Endodermal cell (in vitro differentiated cells): ENCODE results near the gene ZMAT5. TPM values are rescaled to one million over a fixed set of nuclear protein-coding genes. Genes with fewer than 3 reads are reported as not detected.

Source experiments
- DNase-seq: peaks from one replicate; pipeline ENCODE4 v3.0.0-alpha.2; 2017
- H3K27ac ChIP-seq: 2 replicates; pipeline ENCODE4 v1.5.1; 2013; ENCODE audit warnings: mild to moderate bottlenecking, low read depth, low read length, moderate library complexity
- H3K27me3 ChIP-seq: 2 replicates; pipeline ENCODE4 v1.6.1; 2013; ENCODE audit warnings: mild to moderate bottlenecking, low read length, moderate library complexity; ENCODE audit not compliant: insufficient read depth, control insufficient read depth, poor library complexity, severe bottlenecking
- H3K36me3 ChIP-seq: 2 replicates; pipeline ENCODE4 v1.7.0; 2013; ENCODE audit warnings: mild to moderate bottlenecking, low read length, moderate library complexity; ENCODE audit not compliant: control insufficient read depth, insufficient read depth
- H3K4me1 ChIP-seq: one replicate; pipeline ENCODE4 v1.7.0; 2013; ENCODE audit warnings: low read length; ENCODE audit not compliant: control insufficient read depth, insufficient read depth
- H3K4me3 ChIP-seq: 2 replicates; pipeline ENCODE4 v1.5.1; 2013; ENCODE audit warnings: mild to moderate bottlenecking, low read length, moderate library complexity
- H3K9ac ChIP-seq: 2 replicates; pipeline ENCODE4 v1.6.1; 2013; ENCODE audit warnings: mild to moderate bottlenecking, low read length, moderate library complexity; ENCODE audit not compliant: poor library complexity, severe bottlenecking; ENCODE audit errors: extremely low read depth
- H3K9me3 ChIP-seq: 2 replicates; pipeline ENCODE4 v1.6.1; 2013; ENCODE audit warnings: mild to moderate bottlenecking, low read length, moderate library complexity; ENCODE audit not compliant: control insufficient read depth
- H3K27ac Mint-ChIP-seq: 2 replicates; pipeline ENCODE4 v1.8.0; 2020; ENCODE audit warnings: mixed read lengths
- H3K27me3 Mint-ChIP-seq: 2 replicates; pipeline ENCODE4 v1.8.0; 2021; ENCODE audit warnings: mild to moderate bottlenecking, mixed read lengths; ENCODE audit not compliant: insufficient read depth
- H3K36me3 Mint-ChIP-seq: 2 replicates; pipeline ENCODE4 v1.8.0; 2020; ENCODE audit warnings: low read depth, mixed read lengths
- H3K4me1 Mint-ChIP-seq: 2 replicates; pipeline ENCODE4 v1.8.0; 2020; ENCODE audit warnings: mixed read lengths
- H3K4me3 Mint-ChIP-seq: 2 replicates; pipeline ENCODE4 v1.8.0; 2020; ENCODE audit warnings: mild to moderate bottlenecking, moderate library complexity, mixed read lengths
- H3K9me3 Mint-ChIP-seq: 2 replicates; pipeline ENCODE4 v1.8.0; 2020; ENCODE audit warnings: mild to moderate bottlenecking, mixed read lengths
- CTCF ChIP-seq: fragments of 200-600 bp; sonication (generic); conservative IDR thresholded peaks from 2 replicates; pipeline ENCODE4 v1.5.0; 2021; ENCODE audit warnings: antibody characterized with exemption, mild to moderate bottlenecking
- WGBS, 2 experiments: methylation state at CpG; one replicate each; pipeline versions ENCODE4 v1.1.5 to v1.1.7; 2013; ENCODE audit warnings: missing lambda C conversion rate in 2 of 2, mixed read lengths in 1 of 2; ENCODE audit not compliant: insufficient coverage in 1 of 2, insufficient read length in 1 of 2; 5-methylcytosine and 5-hydroxymethylcytosine counted together
- total RNA-seq, 2 donors: library from RNA; stranded (reverse); fragmentation: NEBNext Ultra II Directional in 1 of 2; extraction: Animal tissue kit (Norgen Biotek cat#: 25700) in 1 of 2; gene quantifications; 2 replicates in 1 of 2; 3 replicates in 1 of 2; pipeline ENCODE4 v1.2.1, GENCODE V29; 2021

The ZMAT5 gene
- total RNA-seq, 2 donors from 2014 or later, result 15.5 to 22.5 TPM

GRCh38 chr22:29716814-29717545 lies 49.8 kb downstream of the ZMAT5 start:
- Histone ChIP-seq H3K9me3 (no peaks in the 10 kb centered on the region), H3K36me3 (no peaks in the 10 kb centered on the region), H3K4me1 (no peaks in the 10 kb centered on the region), H3K9ac (no peak overlapping the region), H3K27me3 (peaks cover 48% of the 10 kb centered on the region), H3K4me3 (no peak overlapping the region), H3K27ac (no peak overlapping the region)
- Mint-ChIP-seq H3K9me3 (no peaks in the 10 kb centered on the region), H3K27me3 (peaks cover 53% of the 10 kb centered on the region), H3K36me3 (no peaks in the 10 kb centered on the region), H3K27ac (no peak overlapping the region), H3K4me3 (no peak overlapping the region), H3K4me1 (no peaks in the 10 kb centered on the region)
- peak; percentile 97 for DNase-seq
- WGBS, 2 experiments, result 69 to 80% methylated on average over 13 to 16 of the region's 16 CpGs
- no peak for TF ChIP-seq CTCF

DNA sequence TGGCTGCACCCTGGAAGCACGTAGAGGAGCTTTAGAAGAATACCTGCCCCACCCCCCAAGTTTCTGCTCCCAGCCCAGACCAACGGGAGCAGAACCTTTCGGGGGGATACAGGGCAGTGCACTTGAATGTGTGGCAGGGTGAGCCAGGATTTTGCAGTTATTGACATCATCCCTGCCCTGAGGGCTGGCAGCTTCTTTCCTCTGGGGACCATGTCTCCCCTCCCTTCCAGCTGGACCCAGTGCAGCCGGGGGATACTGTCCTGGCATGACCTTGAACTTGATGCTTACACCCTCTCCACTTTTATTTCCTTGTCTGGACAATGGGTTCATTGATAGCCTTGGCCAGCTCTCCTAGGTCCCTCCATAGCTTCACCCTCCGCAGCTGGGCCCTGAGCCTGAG lies 51.1 kb downstream of the ZMAT5 start:
- H3K4me1 Mint-ChIP-seq, result no peaks in the 10 kb centered on the region
- Histone ChIP-seq H3K9ac (no peak overlapping the region), H3K27me3 (peaks cover 35% of the 10 kb centered on the region), H3K4me3 (no peak overlapping the region), H3K4me1 (no peaks in the 10 kb centered on the region), H3K9me3 (no peaks in the 10 kb centered on the region), H3K27ac (peak overlapping the region; percentile 12), H3K36me3 (no peaks in the 10 kb centered on the region)
- TF ChIP-seq CTCF, result no peak
- H3K9me3 Mint-ChIP-seq, result no peaks in the 10 kb centered on the region
- 81 to 86% methylated on average over 4 to 5 of the region's 5 CpGs for WGBS, 2 experiments
- peaks cover 40% of the 10 kb centered on the region for H3K27me3 Mint-ChIP-seq
- no peak overlapping the region for H3K4me3 Mint-ChIP-seq
- DNase-seq, result no peak
- no peaks in the 10 kb centered on the region for H3K36me3 Mint-ChIP-seq
- H3K27ac Mint-ChIP-seq, result no peak overlapping the region

DNA sequence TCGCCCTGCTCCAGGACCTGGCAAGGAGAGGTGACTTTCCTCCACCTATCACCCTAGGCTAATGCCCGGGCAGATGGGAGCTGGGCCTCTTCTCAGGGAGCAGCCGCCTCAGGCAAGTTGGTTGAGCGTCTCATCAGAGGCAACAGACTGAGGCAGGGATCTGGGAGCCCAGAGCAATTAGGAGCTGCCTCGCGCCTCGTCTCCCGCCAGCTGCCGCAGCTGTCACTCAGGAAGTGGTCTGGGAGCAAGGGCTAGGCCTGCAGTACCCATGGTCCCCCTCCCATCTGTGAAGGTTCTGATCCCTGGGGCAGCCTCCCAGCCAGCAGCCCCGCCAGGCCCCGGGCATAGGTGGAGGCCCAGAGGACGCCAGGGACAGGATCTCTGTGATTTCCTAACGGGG lies 51.6 kb downstream of the ZMAT5 start:
- H3K4me1 Mint-ChIP-seq, result no peaks in the 10 kb centered on the region
- 68 to 77% methylated on average over 8 to 13 of the region's 13 CpGs for WGBS, 2 experiments
- H3K9me3 Mint-ChIP-seq, result no peaks in the 10 kb centered on the region
- no peak overlapping the region for H3K4me3 ChIP-seq
- no peaks in the 10 kb centered on the region for H3K36me3 Mint-ChIP-seq
- no peak overlapping the region for H3K4me3 Mint-ChIP-seq
- H3K9ac ChIP-seq, result no peak overlapping the region
- no peaks in the 10 kb centered on the region for H3K36me3 ChIP-seq
- H3K27me3 ChIP-seq, result peaks cover 31% of the 10 kb centered on the region
- H3K4me1 ChIP-seq, result no peaks in the 10 kb centered on the region
- no peak for DNase-seq
- H3K9me3 ChIP-seq, result no peaks in the 10 kb centered on the region
- H3K27me3 Mint-ChIP-seq, result peaks cover 39% of the 10 kb centered on the region
- H3K27ac Mint-ChIP-seq, result no peak overlapping the region
- no peak for TF ChIP-seq CTCF
- H3K27ac ChIP-seq, result peak overlapping the region; percentile 68
